Neural progenitor cell (in vitro differentiated cells): ENCODE data around the gene PPL. TPM values are rescaled to one million over a fixed set of nuclear protein-coding genes. Genes with fewer than 3 reads are reported as not detected.
A peak's percentile ranks its signal among the peaks of the same experiment; 100 is the strongest.

ENCODE experiments used
- DNase-seq: peaks from one replicate; pipeline ENCODE4 v3.0.0-alpha.2; 2016; ENCODE audit warnings: low spot score
- H2AFZ ChIP-seq: fragments of 200-600 bp; sonication (generic); replicated peaks from 2 replicates; pipeline ENCODE4 v1.6.1; 2016; ENCODE audit warnings: antibody characterized with exemption
- H3F3A ChIP-seq: fragments of 200-600 bp; sonication (generic); 2 replicates; pipeline ENCODE4 v1.6.1; 2016; ENCODE audit warnings: antibody characterized with exemption, low read depth
- H3K27ac ChIP-seq: fragments of 200-600 bp; sonication (generic); 2 replicates; pipeline ENCODE4 v1.5.1; 2016; ENCODE audit warnings: mild to moderate bottlenecking
- H3K27me3 ChIP-seq: fragments of 200-600 bp; sonication (generic); 2 replicates; pipeline ENCODE4 v1.6.1; 2016; ENCODE audit warnings: mild to moderate bottlenecking, moderate library complexity
- H3K36me3 ChIP-seq: fragments of 200-600 bp; sonication (generic); 2 replicates; pipeline ENCODE4 v1.5.1; 2016
- H3K4me1 ChIP-seq: fragments of 200-600 bp; sonication (generic); 2 replicates; pipeline ENCODE4 v1.6.1; 2016; ENCODE audit warnings: mixed run types
- H3K4me2 ChIP-seq: fragments of 200-600 bp; sonication (generic); 2 replicates; pipeline ENCODE4 v1.6.1; 2016
- H3K4me3 ChIP-seq: fragments of 200-600 bp; sonication (generic); 2 replicates; pipeline ENCODE4 v1.5.1; 2016
- H3K79me2 ChIP-seq: fragments of 200-600 bp; sonication (generic); 2 replicates; pipeline ENCODE4 v1.6.1; 2016; ENCODE audit warnings: low read depth
- H3K9ac ChIP-seq: fragments of 200-600 bp; sonication (generic); 2 replicates; pipeline ENCODE4 v1.6.1; 2016
- H3K9me3 ChIP-seq: fragments of 200-600 bp; sonication (generic); 2 replicates; pipeline ENCODE4 v1.5.1; 2016; ENCODE audit warnings: low read depth
- H4K20me1 ChIP-seq: fragments of 200-600 bp; sonication (generic); 2 replicates; pipeline ENCODE4 v1.6.1; 2016; ENCODE audit warnings: low read depth
- H3K27ac Mint-ChIP-seq: 3 replicates; pipeline ENCODE4 v1.8.0; 2021; ENCODE audit warnings: mixed read lengths
- H3K27me3 Mint-ChIP-seq: 2 replicates; pipeline ENCODE4 v1.8.0; 2022; ENCODE audit warnings: low read depth, mild to moderate bottlenecking, inconsistent platforms, moderate library complexity, mixed read lengths; ENCODE audit not compliant: insufficient read depth
- H3K36me3 Mint-ChIP-seq: 3 replicates; pipeline ENCODE4 v1.8.0; 2021; ENCODE audit warnings: mixed read lengths
- H3K4me1 Mint-ChIP-seq: 3 replicates; pipeline ENCODE4 v1.8.0; 2021; ENCODE audit warnings: mixed read lengths
- H3K4me3 Mint-ChIP-seq: 3 replicates; pipeline ENCODE4 v1.8.0; 2021; ENCODE audit warnings: mild to moderate bottlenecking, moderate library complexity, mixed read lengths
- H3K9me3 Mint-ChIP-seq: 3 replicates; pipeline ENCODE4 v1.8.0; 2020; ENCODE audit warnings: mixed read lengths
- CTCF ChIP-seq: fragments of 200-600 bp; sonication (generic); IDR thresholded peaks from 2 replicates; pipeline ENCODE4 v1.5.1; 2017; ENCODE audit warnings: antibody characterized with exemption, mild to moderate bottlenecking
- EZH2 ChIP-seq: fragments of 200-600 bp; sonication (generic); IDR thresholded peaks from 2 replicates; pipeline ENCODE4 v1.6.1; 2017; ENCODE audit warnings: antibody characterized with exemption, mild to moderate bottlenecking, moderate library complexity
- EZH2phosphoT487 ChIP-seq: fragments of 200-600 bp; sonication (generic); IDR thresholded peaks from 2 replicates; pipeline ENCODE4 v1.6.1; 2017; ENCODE audit warnings: antibody characterized with exemption
- total RNA-seq: library from RNA; depleted of rRNA; stranded (reverse); fragments of >200 nt; gene quantifications from 2 replicates; pipeline ENCODE4 v1.2.3, GENCODE V29; 2015; ENCODE audit warnings: low replicate concordance

Gene PPL
- total RNA-seq, 1 donor from 2014 or later: 1.0 TPM

- peak overlapping the region; percentile 3 for H3K4me2 ChIP-seq
- H3K9ac ChIP-seq: no peak overlapping the region
- H3K4me1 ChIP-seq: peaks cover 7% of the 10 kb centered on the region
- no peak overlapping the region for H3K4me3 Mint-ChIP-seq
- no peak overlapping the region for H3K27ac ChIP-seq
- H3K27ac Mint-ChIP-seq: peak overlapping the region; percentile 82
- peak; percentile 42 for DNase-seq
- no peak overlapping the region for H3K4me3 ChIP-seq
- H3K79me2 ChIP-seq: no peaks in the 10 kb centered on the region
- no peaks in the 10 kb centered on the region for H4K20me1 ChIP-seq
- peaks cover 20% of the 10 kb centered on the region for H3K4me1 Mint-ChIP-seq
- peaks cover 16% of the 10 kb centered on the region for H3K27me3 Mint-ChIP-seq
- TF ChIP-seq EZH2phosphoT487: no peak
- TF ChIP-seq EZH2: no peak
- no peak for TF ChIP-seq CTCF
- no peak overlapping the region for H2AFZ ChIP-seq
- H3K9me3 ChIP-seq: no peaks in the 10 kb centered on the region
- no peaks in the 10 kb centered on the region for H3K27me3 ChIP-seq
- H3F3A ChIP-seq: no peaks in the 10 kb centered on the region
- H3K36me3 ChIP-seq: no peaks in the 10 kb centered on the region
- peaks cover 9% of the 10 kb centered on the region for H3K9me3 Mint-ChIP-seq
- peaks cover 6% of the 10 kb centered on the region for H3K36me3 Mint-ChIP-seq
Observed at GRCh38 chr16:4924593-4925292, 12.2 kb downstream of the PPL start.

- Histone ChIP-seq H3K4me2 (no peak overlapping the region), H3K27me3 (no peaks in the 10 kb centered on the region), H4K20me1 (no peaks in the 10 kb centered on the region), H3K9ac (no peak overlapping the region), H3K9me3 (no peaks in the 10 kb centered on the region), H3K4me1 (peaks cover 7% of the 10 kb centered on the region), H3K79me2 (no peaks in the 10 kb centered on the region), H2AFZ (no peak overlapping the region), H3F3A (no peaks in the 10 kb centered on the region), H3K4me3 (no peak overlapping the region), H3K36me3 (no peaks in the 10 kb centered on the region), H3K27ac (no peak overlapping the region)
- H3K4me3 Mint-ChIP-seq: no peak overlapping the region
- H3K9me3 Mint-ChIP-seq: peaks cover 9% of the 10 kb centered on the region
- TF ChIP-seq EZH2phosphoT487 (no peak), CTCF (no peak), EZH2 (no peak)
- H3K4me1 Mint-ChIP-seq: peaks cover 13% of the 10 kb centered on the region
- peaks cover 16% of the 10 kb centered on the region for H3K27me3 Mint-ChIP-seq
- DNase-seq: no peak
- no peak overlapping the region for H3K27ac Mint-ChIP-seq
- peaks cover 6% of the 10 kb centered on the region for H3K36me3 Mint-ChIP-seq
Observed at GRCh38 chr16:4923853-4924252, 13.1 kb downstream of the PPL start.

GRCh38 chr16:4922721-4923342, 14.1 kb downstream of the PPL start:
- no peaks in the 10 kb centered on the region for H3K79me2 ChIP-seq
- peaks cover 6% of the 10 kb centered on the region for H3K36me3 Mint-ChIP-seq
- H3K9me3 Mint-ChIP-seq: peaks cover 9% of the 10 kb centered on the region
- H3K27me3 ChIP-seq: no peaks in the 10 kb centered on the region
- peaks cover 12% of the 10 kb centered on the region for H3K4me1 ChIP-seq
- DNase-seq: no peak
- no peak overlapping the region for H3K4me3 ChIP-seq
- H3K27me3 Mint-ChIP-seq: peaks cover 16% of the 10 kb centered on the region
- no peaks in the 10 kb centered on the region for H3K36me3 ChIP-seq
- H3K27ac ChIP-seq: no peak overlapping the region
- H4K20me1 ChIP-seq: no peaks in the 10 kb centered on the region
- no peak overlapping the region for H3K9ac ChIP-seq
- H3K4me2 ChIP-seq: no peak overlapping the region
- H3K9me3 ChIP-seq: no peaks in the 10 kb centered on the region
- no peak for TF ChIP-seq EZH2
- TF ChIP-seq EZH2phosphoT487: no peak
- no peak for TF ChIP-seq CTCF
- peaks cover 13% of the 10 kb centered on the region for H3K4me1 Mint-ChIP-seq
- no peaks in the 10 kb centered on the region for H3F3A ChIP-seq
- H3K4me3 Mint-ChIP-seq: peak overlapping the region; percentile 52
- peak overlapping the region; percentile 66 for H3K27ac Mint-ChIP-seq
- no peak overlapping the region for H2AFZ ChIP-seq
